Fibroblast of gingiva (primary cell): ENCODE results near the gene HRH1.
A peak's percentile ranks its signal among the peaks of the same experiment; 100 is the strongest.
"Not testable (repeated sequence)": the region's sequence is repeated elsewhere in the genome, so short reads cannot be mapped to it uniquely, and the experiment has no call there.

Experiments used
- DNase-seq: peaks from one replicate; pipeline ENCODE4 v3.0.0-alpha.2; 2011; ENCODE audit warnings: low read depth

HRH1 gene

GRCh38 chr3:11140713-11141104, 13.6 kb upstream of the HRH1 start:
- DNase-seq, result no peak

- DNase-seq, result no peak
Observed at GRCh38 chr3:11143476-11143875, 10.8 kb upstream of the HRH1 start.

GRCh38 chr3:11144996-11145395, 9.3 kb upstream of the HRH1 start:
- DNase-seq, result no peak

- DNase-seq, result peak; percentile 86
Observed at GRCh38 chr3:11145888-11146287, 8.4 kb upstream of the HRH1 start.

GRCh38 chr3:11146773-11147660, 7.3 kb upstream of the HRH1 start:
- no peak for DNase-seq

GRCh38 chr3:11150256-11150655, 4.0 kb upstream of the HRH1 start:
- no peak for DNase-seq

GRCh38 chr3:11152301-11152700, 2.0 kb upstream of the HRH1 start:
- no peak for DNase-seq

GRCh38 chr3:11154953-11155325, 646 bp downstream of the HRH1 start:
- DNase-seq, result no peak

- peak; percentile 76 for DNase-seq
Observed at GRCh38 chr3:11155341-11156025, 1.2 kb downstream of the HRH1 start.

- DNase-seq, result no peak
Observed at GRCh38 chr3:11156026-11156410, 1.7 kb downstream of the HRH1 start.

GRCh38 chr3:11157421-11157820, 3.1 kb downstream of the HRH1 start:
- DNase-seq, result no peak

GRCh38 chr3:11159421-11159904, 5.2 kb downstream of the HRH1 start:
- DNase-seq, result peak; percentile 83

- no peak for DNase-seq
Observed at GRCh38 chr3:11161666-11162065, 7.4 kb downstream of the HRH1 start.

- DNase-seq, result no peak
Observed at GRCh38 chr3:11162401-11163345, 8.4 kb downstream of the HRH1 start.

GRCh38 chr3:11164607-11165006, 10.3 kb downstream of the HRH1 start:
- no peak for DNase-seq

- DNase-seq, result no peak
Observed at GRCh38 chr3:11165476-11165875, 11.2 kb downstream of the HRH1 start.

GRCh38 chr3:11166807-11167400, 12.6 kb downstream of the HRH1 start:
- not testable (repeated sequence) for DNase-seq

GRCh38 chr3:11167590-11167989, 13.3 kb downstream of the HRH1 start:
- DNase-seq, result no peak

- no peak for DNase-seq
Observed at GRCh38 chr3:11168406-11168805, 14.1 kb downstream of the HRH1 start.

- DNase-seq, result no peak
Observed at GRCh38 chr3:11168881-11169805, 14.8 kb downstream of the HRH1 start.
